ENCODE results near the gene RBM10. TPM values are rescaled to one million over a fixed set of nuclear protein-coding genes. Genes with fewer than 3 reads are reported as not detected.

The RBM10 gene
- total RNA-seq, 4 donors from 2014 or later = 27.3 to 46.2 (median 33.7) TPM

GRCh38 chrX:47224896-47225290 is 79.9 kb downstream of the RBM10 start:
- Histone ChIP-seq H3K27ac (no peak overlapping the region), H3K4me3 (no peak overlapping the region), H3K36me3 (peaks cover 0 to 71% (median 6%) of the 10 kb centered on the region in 3 donors), H3K27me3 (no peaks in the 10 kb centered on the region), H3K9me3 (no peaks in the 10 kb centered on the region), H3K4me1 (peaks cover 0 to 17% (median 3%) of the 10 kb centered on the region in 4 donors)
- TF ChIP-seq EP300 (IDR thresholded peaks at IDR 0.05) = no peak
- no peak for TF ChIP-seq CTCF (IDR thresholded peaks at IDR 0.05)
- no peak for TF ChIP-seq POLR2A (IDR thresholded peaks at IDR 0.05)
- DNase-seq (ENCODE audit: low spot score in 2 of 2) = no peak
- whole genome bisulfite sequencing, 2 donors = 92 to 100% methylated on average over 2 to 4 of the region's 4 CpGs

GRCh38 chrX:47226071-47226470 is 81.0 kb downstream of the RBM10 start:
- DNase-seq (ENCODE audit: low spot score in 2 of 2) = no peak
- H3K4me3 ChIP-seq = no peak overlapping the region
- TF ChIP-seq CTCF (IDR thresholded peaks at IDR 0.05) (no peak), EP300 (IDR thresholded peaks at IDR 0.05) (no peak), POLR2A (IDR thresholded peaks at IDR 0.05) (no peak)
- no peaks in the 10 kb centered on the region for H3K27me3 ChIP-seq
- H3K4me1 ChIP-seq = peaks cover 0 to 7% (median 0%) of the 10 kb centered on the region in 4 donors
- peaks cover 0 to 71% (median 6%) of the 10 kb centered on the region in 3 donors for H3K36me3 ChIP-seq
- 88 to 93% methylated on average over 1 to 6 of the region's 6 CpGs for WGBS, 2 donors
- H3K9me3 ChIP-seq = no peaks in the 10 kb centered on the region
- no peak overlapping the region for H3K27ac ChIP-seq

- Histone ChIP-seq H3K27ac (no peak overlapping the region), H3K27me3 (no peaks in the 10 kb centered on the region), H3K36me3 (peaks cover 0 to 71% (median 6%) of the 10 kb centered on the region in 3 donors), H3K9me3 (no peaks in the 10 kb centered on the region), H3K4me3 (no peak overlapping the region), H3K4me1 (peaks cover 0 to under 1% (median 0%) of the 10 kb centered on the region in 4 donors)
- no peak for TF ChIP-seq CTCF (IDR thresholded peaks at IDR 0.05)
- TF ChIP-seq EP300 (IDR thresholded peaks at IDR 0.05) = no peak
- TF ChIP-seq POLR2A (IDR thresholded peaks at IDR 0.05) = no peak
- DNase-seq (ENCODE audit: low spot score in 2 of 2) = no peak
- 90 to 100% methylated on average over 1 to 19 of the region's 19 CpGs for WGBS, 2 donors
Observed at GRCh38 chrX:47226531-47227333, 81.7 kb downstream of the RBM10 start.

- WGBS, 2 donors = 96 to 100% methylated on average over 2 to 9 of the region's 9 CpGs
- DNase-seq (ENCODE audit: low spot score in 2 of 2) = no peak
- no peaks in the 10 kb centered on the region for H3K9me3 ChIP-seq
- peaks cover 0 to 71% (median 6%) of the 10 kb centered on the region in 3 donors for H3K36me3 ChIP-seq
- no peak overlapping the region for H3K27ac ChIP-seq
- no peak overlapping the region for H3K4me3 ChIP-seq
- H3K27me3 ChIP-seq = no peaks in the 10 kb centered on the region
- TF ChIP-seq EP300 (IDR thresholded peaks at IDR 0.05) (no peak), POLR2A (IDR thresholded peaks at IDR 0.05) (no peak), CTCF (IDR thresholded peaks at IDR 0.05) (no peak)
- H3K4me1 ChIP-seq = no peaks in the 10 kb centered on the region
Observed at GRCh38 chrX:47227334-47227583, 82.2 kb downstream of the RBM10 start.

GRCh38 chrX:47228550-47229270 is 83.7 kb downstream of the RBM10 start:
- no peak for DNase-seq (ENCODE audit: low spot score in 2 of 2)
- TF ChIP-seq CTCF (IDR thresholded peaks at IDR 0.05) (no peak), POLR2A (IDR thresholded peaks at IDR 0.05) (no peak), EP300 (IDR thresholded peaks at IDR 0.05) (no peak)
- Histone ChIP-seq H3K4me1 (no peaks in the 10 kb centered on the region), H3K36me3 (peaks cover 0 to 59% (median 6%) of the 10 kb centered on the region in 3 donors), H3K27ac (no peak overlapping the region), H3K27me3 (no peaks in the 10 kb centered on the region), H3K9me3 (no peaks in the 10 kb centered on the region), H3K4me3 (no peak overlapping the region)
- WGBS, 2 donors = 90 to 97% methylated on average over 12 of the region's 12 CpGs
